KBM-7 (cell line): Measurements from ENCODE around the gene NRP1.
"Not testable (repeated sequence)": the region's sequence is repeated elsewhere in the genome, so short reads cannot be mapped to it uniquely, and the experiment has no call there.

Experiments
- DNase-seq: peaks from one replicate; pipeline ENCODE4 v3.0.0-alpha.2; 2015
- in situ Hi-C: fragments of 300-500 bp; cut with MboI; formaldehyde crosslinking; loops from 2 replicates; pipeline ENCODE4 v1.14.3; 2020; ENCODE audit warnings: low sequenced_read_pairs, low pct_unique_long_range_greater_than_20kb, mixed read lengths

Gene NRP1

GRCh38 chr10:33234831-33235237 is 99.6 kb downstream of the NRP1 start:
- in situ Hi-C loops, result no loop called here
- no peak for DNase-seq

GRCh38 chr10:33233635-33234034 is 100.8 kb downstream of the NRP1 start:
- DNase-seq, result no peak
- in situ Hi-C loops, result no loop called here

- in situ Hi-C loops, result no loop called here
- DNase-seq, result no peak
Measured at GRCh38 chr10:33233221-33233620, 101.2 kb downstream of the NRP1 start.

GRCh38 chr10:33231621-33232350 is 102.7 kb downstream of the NRP1 start:
- in situ Hi-C loops, result no loop called here

DNA sequence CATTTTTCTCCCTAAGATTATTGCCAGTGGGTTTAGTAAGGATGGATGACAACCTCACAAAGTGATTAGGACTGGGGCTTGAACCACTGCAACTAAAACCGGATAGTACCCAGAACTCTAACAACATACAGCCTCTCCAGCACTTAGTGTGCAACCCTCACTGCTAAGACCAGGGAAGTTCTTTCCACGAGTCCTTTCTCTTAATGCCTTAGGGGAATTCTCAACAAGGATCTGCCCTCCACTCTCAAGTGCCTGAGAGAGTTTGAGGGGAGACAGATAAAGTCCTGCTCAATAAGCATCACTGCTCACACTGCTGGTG is 104.6 kb downstream of the NRP1 start:
- DNase-seq, result no peak
- in situ Hi-C loops, result no loop called here

More at GRCh38 chr10:33231621-33232350, 102.7 kb downstream of the NRP1 start:
- no peak for DNase-seq

DNA sequence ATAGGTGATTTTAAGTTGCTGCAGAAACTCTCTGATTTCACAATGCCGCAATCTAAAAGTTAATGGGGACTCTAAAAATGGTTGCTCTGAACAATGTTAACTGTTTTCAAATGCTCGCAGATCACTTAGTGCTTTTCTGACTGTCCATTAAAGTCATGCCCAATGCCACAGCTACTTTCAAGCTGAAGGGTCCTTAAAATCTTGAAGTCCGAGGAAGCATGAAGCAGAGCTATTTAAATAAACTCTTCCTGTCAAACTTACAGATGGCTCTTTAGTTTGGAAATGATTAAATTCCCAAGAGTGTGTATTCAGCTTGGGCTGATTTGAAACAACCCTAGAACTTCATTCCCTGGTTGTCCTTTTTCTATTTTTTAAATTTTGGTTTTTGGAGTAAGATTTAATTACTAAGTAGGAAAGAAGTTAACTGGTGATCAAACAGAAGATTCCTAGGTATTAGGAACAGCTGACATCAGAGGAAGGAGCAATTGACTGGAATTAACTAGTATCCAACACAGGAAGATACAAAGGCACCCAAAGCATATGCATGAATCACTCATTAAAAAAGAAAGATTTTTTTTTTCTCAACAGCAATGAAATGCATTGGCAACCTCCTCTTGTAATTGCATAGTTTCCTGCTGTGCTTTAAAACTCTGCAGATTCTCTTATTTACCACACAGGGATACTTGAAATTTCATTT is 105.1 kb downstream of the NRP1 start:
- no peak for DNase-seq
- in situ Hi-C loops, result no loop called here

DNA sequence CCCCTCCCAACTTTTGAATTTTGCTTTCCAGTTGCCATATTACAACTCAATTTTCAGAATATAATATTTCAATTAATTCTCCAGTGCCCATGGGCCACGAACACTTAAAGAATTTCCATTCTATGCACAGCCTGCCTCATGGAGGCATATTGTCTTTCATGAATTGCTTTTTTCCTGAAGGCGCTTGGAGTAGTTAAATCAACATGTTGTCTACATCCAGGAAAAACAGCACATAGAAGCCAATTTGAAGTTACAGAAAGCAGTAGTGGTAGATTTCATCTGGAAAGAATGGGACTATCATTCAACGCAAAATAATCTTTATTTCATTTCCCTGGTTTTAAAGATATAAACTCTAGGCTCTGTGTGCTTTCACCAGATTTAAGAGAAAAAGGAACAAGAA is 106.0 kb downstream of the NRP1 start:
- in situ Hi-C loops, result no loop called here
- no peak for DNase-seq

- no peak for DNase-seq
- in situ Hi-C loops, result no loop called here
Measured at GRCh38 chr10:33227489-33227888, 107.0 kb downstream of the NRP1 start.

GRCh38 chr10:33224251-33224965 is 110.1 kb downstream of the NRP1 start:
- in situ Hi-C loops, result no loop called here
- DNase-seq, result no peak

DNA sequence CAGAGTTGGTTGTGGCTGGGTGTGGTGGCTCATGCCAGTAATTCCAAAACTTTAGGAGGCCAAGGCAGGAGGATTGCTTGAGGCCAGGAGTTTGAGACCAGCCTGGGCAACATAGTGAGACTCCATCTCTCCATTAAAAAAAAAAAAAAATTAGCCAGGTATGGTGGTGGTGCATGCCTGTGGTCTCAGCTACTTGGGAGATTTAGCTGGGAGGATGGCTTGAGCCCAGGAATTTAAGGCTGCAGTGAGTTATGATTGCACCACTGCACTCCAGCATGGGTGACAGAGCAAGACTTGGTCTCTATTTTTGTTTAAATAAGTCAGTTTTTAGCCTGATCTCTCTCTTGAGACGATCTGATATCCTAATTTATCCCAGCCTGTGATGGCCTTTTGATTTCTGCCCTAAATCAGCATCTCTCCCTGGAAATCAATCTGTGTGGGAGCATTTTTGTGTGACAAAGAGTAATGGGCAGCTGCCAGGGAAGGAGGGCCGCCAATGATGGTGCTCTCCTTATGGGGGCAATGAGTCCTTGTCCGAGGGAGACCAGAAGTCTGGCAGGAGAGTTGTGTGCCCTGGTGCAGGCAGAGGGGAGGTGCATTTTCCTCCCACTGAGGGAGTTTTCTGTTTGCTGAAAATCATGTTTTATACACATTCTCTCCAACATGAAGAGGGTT is 111.0 kb downstream of the NRP1 start:
- in situ Hi-C loops, result no loop called here
- DNase-seq, result no peak

DNA sequence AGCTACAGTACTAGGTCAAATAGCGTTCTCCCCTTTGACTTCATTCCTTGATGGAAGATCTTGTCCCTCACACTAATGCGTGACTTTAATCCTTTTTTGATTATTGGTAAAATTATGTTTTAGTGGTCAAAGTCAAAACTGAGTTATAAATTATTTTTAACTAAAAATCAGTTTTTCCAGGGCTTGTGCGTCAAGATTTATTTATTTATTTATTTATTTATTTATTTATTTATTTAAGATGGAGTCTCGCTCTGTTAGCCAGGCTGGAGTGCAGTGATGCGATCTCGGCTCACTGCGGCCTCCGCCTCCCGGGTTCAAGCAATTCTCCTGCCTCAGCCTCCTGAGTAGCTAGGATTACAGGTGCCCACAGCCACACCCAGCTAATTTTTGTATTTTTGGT is 112.2 kb downstream of the NRP1 start:
- in situ Hi-C loops, DNase-seq: not testable (repeated sequence)

DNA sequence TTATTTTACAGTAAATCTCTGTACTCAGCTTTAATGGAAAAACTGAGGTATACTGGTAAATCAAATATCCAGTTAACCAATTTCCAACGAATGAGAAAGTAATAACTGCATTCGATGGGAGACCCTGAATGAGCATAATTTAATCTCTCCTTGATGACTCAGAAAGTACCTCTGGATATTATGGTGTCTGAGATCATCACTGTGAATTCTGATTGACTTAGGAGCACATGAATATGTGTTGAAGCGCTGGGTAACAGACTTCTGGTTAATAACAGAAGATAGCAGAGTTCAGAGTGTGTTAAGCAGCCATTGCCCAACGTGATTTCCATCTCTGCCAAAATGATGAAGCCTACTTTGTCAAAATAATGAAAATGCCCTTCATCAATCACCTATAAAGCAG is 116.6 kb downstream of the NRP1 start:
- in situ Hi-C loops, result no loop called here
- DNase-seq, result no peak

DNA sequence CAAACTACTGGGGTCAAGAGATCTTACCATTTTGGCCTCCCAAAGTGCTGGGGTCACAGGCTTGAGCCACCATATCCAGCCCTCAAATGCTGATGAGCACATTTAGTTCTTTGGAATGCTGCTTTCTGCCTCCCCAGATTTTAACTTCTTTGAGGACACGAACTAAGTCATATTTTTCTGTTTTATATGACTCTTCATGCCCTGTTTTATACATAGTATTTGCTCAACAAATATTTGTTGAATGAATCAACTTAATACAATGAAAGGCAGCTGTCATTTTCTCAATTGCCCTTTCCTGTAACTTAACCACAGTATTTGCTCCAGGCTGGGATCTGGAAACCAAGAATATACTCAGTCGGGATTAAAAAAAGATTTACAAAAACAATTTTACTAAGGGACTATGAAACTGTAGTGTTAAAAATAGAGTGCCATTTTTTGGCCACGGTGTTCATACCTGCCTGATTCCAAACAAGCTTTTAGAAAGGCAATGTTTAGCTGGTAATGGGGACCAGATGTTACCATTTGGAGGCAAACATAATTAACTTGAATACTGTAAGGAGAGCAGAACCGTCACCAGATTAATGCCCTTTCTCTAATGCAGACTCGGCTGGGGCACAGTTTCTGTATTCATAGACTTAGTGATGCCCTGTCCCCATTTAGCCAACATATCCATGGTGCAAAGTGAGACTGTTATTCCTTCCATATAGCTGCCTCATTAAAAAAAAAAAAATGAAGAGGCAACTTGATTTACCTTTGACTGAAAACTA is 117.6 kb downstream of the NRP1 start:
- in situ Hi-C loops, result no loop called here
- no peak for DNase-seq

- DNase-seq, result no peak
- in situ Hi-C loops, result no loop called here
Measured at GRCh38 chr10:33215635-33216034, 118.8 kb downstream of the NRP1 start.

DNA sequence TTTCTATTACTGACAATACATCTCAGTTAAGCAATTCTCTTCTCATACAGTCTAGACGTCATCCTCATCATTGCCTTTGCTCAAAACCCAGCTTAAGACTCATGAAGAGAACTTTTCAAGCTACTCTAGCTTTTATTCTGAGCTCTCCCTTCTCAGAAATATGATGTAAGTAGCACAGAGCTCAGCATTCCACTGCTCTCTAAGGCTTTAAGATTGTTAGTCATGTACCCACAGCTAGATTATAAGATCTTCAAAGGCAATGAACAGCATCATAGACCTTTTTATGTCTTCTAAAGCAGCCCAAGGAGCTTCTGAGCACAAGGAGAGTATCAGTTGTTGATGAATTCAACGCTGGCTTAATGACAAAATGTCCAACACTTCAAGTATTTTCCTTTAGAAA is 119.3 kb downstream of the NRP1 start:
- in situ Hi-C loops, result no loop called here
- DNase-seq, result no peak

GRCh38 chr10:33214174-33214573 is 120.3 kb downstream of the NRP1 start:
- DNase-seq, result no peak
- in situ Hi-C loops, result no loop called here

- no peak for DNase-seq
- in situ Hi-C loops, result no loop called here
Measured at GRCh38 chr10:33212061-33212748, 122.3 kb downstream of the NRP1 start.

DNA sequence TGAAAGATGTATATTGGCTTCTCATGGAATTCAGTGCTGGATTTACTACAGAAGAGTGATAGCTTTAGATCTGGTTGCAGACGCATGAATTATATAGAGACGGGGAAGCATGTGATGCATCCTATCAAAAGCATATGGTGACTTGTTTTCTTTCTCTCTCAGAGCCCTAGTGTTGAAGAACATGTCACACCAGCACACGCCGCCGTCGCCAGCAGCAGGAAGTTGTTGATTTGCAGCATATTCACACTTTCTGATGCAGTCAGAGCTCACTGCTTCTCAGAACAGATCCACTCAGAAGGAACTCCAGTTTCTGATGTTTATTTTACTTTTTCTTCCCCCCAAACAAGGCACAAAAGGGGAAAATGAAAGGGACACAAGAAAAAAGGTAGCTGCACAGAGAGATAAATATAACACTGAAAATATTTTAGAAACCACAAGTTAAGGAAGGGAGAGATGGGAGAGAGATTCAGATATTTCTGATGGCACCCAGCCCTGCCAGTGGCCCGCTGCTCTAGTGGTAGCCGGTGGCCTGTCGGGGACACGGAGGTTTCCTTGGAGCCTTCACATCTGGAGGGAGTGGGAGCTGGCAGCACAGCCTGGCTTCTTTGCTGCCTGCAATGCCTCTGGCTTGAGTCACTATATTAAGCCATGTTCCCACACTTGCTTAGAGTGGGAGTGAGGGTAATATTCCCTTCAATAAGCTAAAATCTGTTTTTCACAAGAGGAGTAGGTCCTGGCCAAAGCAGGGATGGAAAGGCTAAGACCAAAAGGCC is 123.2 kb downstream of the NRP1 start:
- no peak for DNase-seq
- in situ Hi-C loops, result no loop called here
